Upper lobe of left lung (tissue), 6 donors: ENCODE measurements around the gene TTLL8. TPM values are rescaled to one million over a fixed set of nuclear protein-coding genes. Genes with fewer than 3 reads are reported as not detected.

Experiments used
- ATAC-seq, 2 donors: fragments of 200-7000 bp; cut with Tn5 transposase; one replicate each; pipeline ENCODE4 v1.9.1; 2022; ENCODE audit warnings: mild to moderate bottlenecking in 2 of 2, moderate library complexity in 2 of 2; ENCODE audit not compliant: low FRiP score in 2 of 2
- DNase-seq, 2 donors: peaks; one replicate each; pipeline ENCODE4 v3.0.0-alpha.2; 2019 to 2020
- H3K27ac ChIP-seq, 4 donors: fragments of 200-600 bp; sonication (generic); one replicate each; pipeline ENCODE4 v1.5.1; 2016 to 2019
- H3K27me3 ChIP-seq, 4 donors: fragments of 200-600 bp; sonication (generic); one replicate each; pipeline ENCODE4 v1.5.1; 2017 to 2019
- H3K36me3 ChIP-seq, 4 donors: fragments of 200-600 bp; sonication (generic); one replicate each; pipeline ENCODE4 v1.5.1; 2016 to 2019
- H3K4me1 ChIP-seq, 4 donors: fragments of 200-600 bp; sonication (generic); one replicate each; pipeline ENCODE4 v1.5.1; 2018 to 2019
- H3K4me3 ChIP-seq, 4 donors: fragments of 200-600 bp; sonication (generic); one replicate each; pipeline ENCODE4 v1.5.1; 2017 to 2019; ENCODE audit warnings: mild to moderate bottlenecking in 2 of 4, moderate library complexity in 1 of 4
- H3K9me3 ChIP-seq, 4 donors: fragments of 200-600 bp; sonication (generic); one replicate each; pipeline ENCODE4 v1.5.1; 2018 to 2019
- EP300 ChIP-seq, 4 donors: sonication (generic); formaldehyde crosslinking; IDR thresholded peaks; one replicate each; pipeline ENCODE4 v1.5.1; 2017; ENCODE audit warnings: antibody characterized with exemption in 4 of 4, control low read depth in 2 of 4
- POLR2A ChIP-seq, 4 donors: fragments of 450-650 bp; IDR thresholded peaks; one replicate each; pipeline ENCODE4 v1.5.1; 2016 to 2017; ENCODE audit warnings: antibody characterized with exemption in 4 of 4, mild to moderate bottlenecking in 2 of 4
- POLR2AphosphoS5 ChIP-seq, 2 donors: sonication (generic); formaldehyde crosslinking; IDR thresholded peaks; one replicate each; pipeline ENCODE4 v1.5.1; 2017; ENCODE audit warnings: antibody characterized with exemption in 2 of 2
- WGBS, 2 donors: methylation state at CpG; one replicate each; pipeline ENCODE4 v1.1.5; 2017 to 2018; 5-methylcytosine and 5-hydroxymethylcytosine counted together
- total RNA-seq, 6 donors: library from RNA; depleted of rRNA in 4 of 6; stranded (reverse); fragments of >200 nt in 4 of 6; gene quantifications; one replicate each; pipeline versions ENCODE4 v1.1.0 to v1.2.1, GENCODE V29; 2016 to 2021
- TF ChIP-seq, protein P1 (sequence below), 6 experiments: fragments of 450-650 bp in 4 of 6; fragments of 200-600 bp in 2 of 6; sonication (generic) in 2 of 6; IDR thresholded peaks; one replicate each; pipeline ENCODE4 v1.5.1; 2016 to 2019; ENCODE audit warnings: antibody characterized with exemption in 6 of 6
- donor health status: DM: no; HTN: no; CAD: no; lungs with moderate emphysema.
- donor health status: DM: no; HTN: yes; CAD: no; lungs with severe emphysema.

TTLL8 gene
- total RNA-seq, 6 donors from 2014 or later = not detected

DNA sequence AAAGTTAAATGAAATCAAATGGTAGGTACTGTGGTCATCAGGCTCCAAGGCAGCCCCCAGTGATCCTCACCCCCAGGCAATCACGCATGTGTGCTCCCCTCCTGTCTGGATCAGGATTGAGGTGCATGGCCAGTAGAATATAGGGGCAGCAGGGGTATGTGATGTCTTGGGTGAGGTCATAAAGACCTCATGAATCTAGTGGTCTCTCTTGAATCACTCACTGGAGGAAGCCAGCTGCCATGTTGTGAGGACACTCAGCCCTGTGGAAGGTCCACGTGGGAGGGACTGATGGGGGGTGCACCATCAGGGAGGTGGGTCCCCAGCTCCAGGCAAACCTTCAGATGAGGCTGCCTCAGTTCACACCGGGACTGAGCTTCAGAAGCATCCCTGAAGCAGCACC is 38.8 kb downstream of the TTLL8 start:
- Histone ChIP-seq H3K9me3 (no peaks in the 10 kb centered on the region), H3K27ac (no peak overlapping the region), H3K27me3 (peaks cover 7 to 17% (median 13%) of the 10 kb centered on the region in 4 donors), H3K4me1 (peaks cover 7 to 13% (median 8%) of the 10 kb centered on the region in 4 donors), H3K4me3 (no peak overlapping the region), H3K36me3 (no peaks in the 10 kb centered on the region)
- 75 to 90% methylated on average over 1 to 3 of the region's 3 CpGs for WGBS, 2 donors
- no peak for DNase-seq
- no peak for ATAC-seq
- TF ChIP-seq POLR2AphosphoS5 (IDR thresholded peaks at IDR 0.05) = no peak
- TF ChIP-seq, protein P1, sequence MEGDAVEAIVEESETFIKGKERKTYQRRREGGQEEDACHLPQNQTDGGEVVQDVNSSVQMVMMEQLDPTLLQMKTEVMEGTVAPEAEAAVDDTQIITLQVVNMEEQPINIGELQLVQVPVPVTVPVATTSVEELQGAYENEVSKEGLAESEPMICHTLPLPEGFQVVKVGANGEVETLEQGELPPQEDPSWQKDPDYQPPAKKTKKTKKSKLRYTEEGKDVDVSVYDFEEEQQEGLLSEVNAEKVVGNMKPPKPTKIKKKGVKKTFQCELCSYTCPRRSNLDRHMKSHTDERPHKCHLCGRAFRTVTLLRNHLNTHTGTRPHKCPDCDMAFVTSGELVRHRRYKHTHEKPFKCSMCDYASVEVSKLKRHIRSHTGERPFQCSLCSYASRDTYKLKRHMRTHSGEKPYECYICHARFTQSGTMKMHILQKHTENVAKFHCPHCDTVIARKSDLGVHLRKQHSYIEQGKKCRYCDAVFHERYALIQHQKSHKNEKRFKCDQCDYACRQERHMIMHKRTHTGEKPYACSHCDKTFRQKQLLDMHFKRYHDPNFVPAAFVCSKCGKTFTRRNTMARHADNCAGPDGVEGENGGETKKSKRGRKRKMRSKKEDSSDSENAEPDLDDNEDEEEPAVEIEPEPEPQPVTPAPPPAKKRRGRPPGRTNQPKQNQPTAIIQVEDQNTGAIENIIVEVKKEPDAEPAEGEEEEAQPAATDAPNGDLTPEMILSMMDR (IDR thresholded peaks at IDR 0.05) = no peak
- TF ChIP-seq EP300 (IDR thresholded peaks at IDR 0.05) = no peak

DNA sequence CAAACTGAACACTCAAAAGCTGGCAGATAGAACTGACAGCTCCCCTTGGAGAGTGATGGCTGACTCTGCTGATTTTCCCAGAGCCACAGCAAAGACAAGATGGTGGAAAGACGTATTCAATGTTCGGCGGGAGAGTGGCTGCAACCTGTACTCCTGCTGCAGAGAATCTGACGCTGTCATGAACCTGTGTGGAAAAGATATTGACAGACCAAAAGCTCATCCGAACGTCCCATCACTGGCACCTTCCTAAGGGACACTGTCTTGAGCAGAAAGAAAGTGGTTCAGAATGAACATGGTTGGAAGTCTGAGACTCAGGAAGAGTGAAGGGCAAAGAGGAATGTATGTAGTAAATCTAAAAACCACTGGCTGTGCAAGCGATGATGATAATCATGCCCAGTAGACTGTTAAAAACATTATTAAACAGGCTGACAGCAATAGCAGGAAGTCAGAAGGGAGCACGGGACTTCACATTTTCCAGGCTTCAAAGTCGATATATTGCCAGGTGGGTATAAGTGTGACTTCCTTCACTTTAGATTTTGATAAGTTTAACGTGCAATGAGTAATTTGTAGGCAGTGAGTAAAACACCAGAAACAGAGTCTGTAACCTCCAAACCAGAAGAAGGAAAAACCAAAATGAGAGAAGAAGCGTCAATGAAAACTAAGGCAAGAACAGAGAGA is 39.4 kb downstream of the TTLL8 start:
- Histone ChIP-seq H3K4me3 (no peak overlapping the region), H3K4me1 (peaks cover 7 to 15% (median 10%) of the 10 kb centered on the region in 4 donors), H3K27me3 (peaks cover 7 to 23% (median 16%) of the 10 kb centered on the region in 4 donors), H3K36me3 (no peaks in the 10 kb centered on the region), H3K9me3 (no peaks in the 10 kb centered on the region), H3K27ac (no peak overlapping the region)
- TF ChIP-seq, protein P1 (IDR thresholded peaks at IDR 0.05) = no peak
- no peak for TF ChIP-seq EP300 (IDR thresholded peaks at IDR 0.05)
- no peak for TF ChIP-seq POLR2AphosphoS5 (IDR thresholded peaks at IDR 0.05)
- TF ChIP-seq POLR2A (IDR thresholded peaks at IDR 0.05) = no peak
- ATAC-seq = no peak
- WGBS, 2 donors = 48 to 61% methylated on average over 11 of the region's 11 CpGs
- DNase-seq = no peak

DNA sequence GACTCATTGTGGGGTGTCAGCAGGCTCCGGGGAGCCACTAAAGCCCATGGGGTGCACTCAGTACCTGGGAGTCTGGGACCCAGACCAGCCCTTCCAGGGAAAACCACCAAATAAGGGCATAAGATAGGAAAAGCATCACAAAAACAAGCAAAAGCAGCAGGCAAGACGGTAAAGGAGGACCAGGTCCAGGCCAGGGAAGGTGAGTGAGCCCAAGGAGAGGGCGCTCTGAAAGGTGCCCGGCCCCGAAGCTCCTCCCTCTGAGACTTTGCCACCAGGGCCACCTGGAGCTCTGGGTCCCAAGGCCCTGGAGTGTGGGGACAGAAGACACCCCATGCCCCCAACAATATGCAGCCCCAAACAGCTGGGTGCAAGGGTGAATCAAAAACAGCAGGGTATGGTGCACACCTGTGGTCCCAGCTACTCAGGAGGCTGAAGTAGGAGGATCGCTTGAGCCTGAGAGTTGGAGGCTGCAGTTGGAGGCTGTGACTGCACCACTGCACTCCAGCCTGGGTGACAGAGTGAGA is 40.3 kb downstream of the TTLL8 start:
- Histone ChIP-seq H3K27me3 (peaks cover 7 to 24% (median 16%) of the 10 kb centered on the region in 4 donors), H3K36me3 (no peaks in the 10 kb centered on the region), H3K27ac (no peak overlapping the region), H3K4me1 (peaks cover 9 to 16% (median 10%) of the 10 kb centered on the region in 4 donors), H3K9me3 (no peaks in the 10 kb centered on the region), H3K4me3 (no peak overlapping the region)
- no peak for DNase-seq
- WGBS, 2 donors = 88 to 91% methylated on average over 6 of the region's 6 CpGs
- ATAC-seq = no peak
- TF ChIP-seq POLR2AphosphoS5 (IDR thresholded peaks at IDR 0.05) (no peak), EP300 (IDR thresholded peaks at IDR 0.05) (no peak), POLR2A (IDR thresholded peaks at IDR 0.05) (no peak)
- TF ChIP-seq, protein P1 (IDR thresholded peaks at IDR 0.05) = no peak

DNA sequence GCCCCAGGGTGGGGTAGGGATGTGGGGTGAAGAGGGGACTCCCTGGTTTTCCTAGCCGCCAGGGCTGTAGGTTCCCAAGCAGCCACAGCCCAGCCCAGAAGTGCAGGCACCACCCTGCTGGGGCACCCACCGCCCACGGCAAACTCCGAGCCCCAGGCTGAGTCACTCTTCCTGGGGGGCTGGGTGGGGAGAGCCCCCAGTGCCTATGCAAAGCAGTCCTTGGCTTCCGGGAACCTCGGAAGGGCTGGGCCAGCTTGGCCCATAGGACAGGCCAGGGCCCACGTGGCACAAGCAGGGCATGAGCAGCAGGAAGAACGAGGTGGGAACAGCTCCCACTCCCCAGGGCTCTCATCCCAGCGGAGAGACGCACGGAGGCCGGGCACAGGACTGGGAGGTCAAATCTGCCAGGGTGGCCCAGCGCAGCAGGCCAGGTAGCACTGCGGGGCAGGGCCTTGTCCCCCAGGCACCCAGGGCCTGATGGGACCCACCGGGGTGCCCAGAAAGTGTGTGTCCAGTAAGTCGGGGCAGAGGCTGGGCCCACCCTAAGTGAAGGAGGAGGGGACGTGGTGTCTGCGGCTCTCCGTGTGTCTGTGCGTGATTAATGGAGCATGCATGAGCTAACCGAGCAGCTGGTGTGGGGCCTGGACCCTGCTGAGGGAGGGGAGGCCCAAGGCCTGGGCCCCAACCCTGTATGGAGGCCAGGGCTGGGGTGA is 41.0 kb downstream of the TTLL8 start:
- no peak overlapping the region for H3K27ac ChIP-seq
- H3K4me1 ChIP-seq = peaks cover 9 to 23% (median 13%) of the 10 kb centered on the region in 4 donors
- ATAC-seq (no peak), DNase-seq (peak; percentile 21 to 67)
- WGBS, 2 donors = 78 to 80% methylated on average over 12 to 21 of the region's 21 CpGs
- no peak for TF ChIP-seq POLR2A (IDR thresholded peaks at IDR 0.05)
- TF ChIP-seq EP300 (IDR thresholded peaks at IDR 0.05) = no peak
- TF ChIP-seq, protein P1 (IDR thresholded peaks at IDR 0.05) = no peak
- no peak for TF ChIP-seq POLR2AphosphoS5 (IDR thresholded peaks at IDR 0.05)
- no peak overlapping the region for H3K4me3 ChIP-seq
- no peaks in the 10 kb centered on the region for H3K36me3 ChIP-seq
- peaks cover 7 to 29% (median 20%) of the 10 kb centered on the region in 4 donors for H3K27me3 ChIP-seq
- no peaks in the 10 kb centered on the region for H3K9me3 ChIP-seq
